H1 (cell line): ENCODE measurements around the gene SPACA5B.

Source experiments
- CHD1 ChIP-seq: IDR thresholded peaks from 2 replicates; pipeline ENCODE4 v1.6.1; 2012; ENCODE audit warnings: low read depth, low read length, improper control_type of control experiment
- CREB1 ChIP-seq: IDR thresholded peaks from 2 replicates; pipeline ENCODE4 v1.6.1; 2012; ENCODE audit warnings: inconsistent platforms
- CTCF ChIP-seq, 3 experiments: IDR thresholded peaks; 1 replicate in 2 of 3; 2 replicates in 1 of 3; pipeline versions ENCODE4 v1.5.1 to v1.6.1; 2011; ENCODE audit warnings: low read length in 3 of 3, mild to moderate bottlenecking in 3 of 3, inconsistent platforms in 2 of 3, low read depth in 1 of 3, moderate library complexity in 1 of 3; ENCODE audit not compliant: insufficient read depth in 1 of 3; ENCODE audit errors: control extremely low read depth in 1 of 3
- GTF2F1 ChIP-seq: IDR thresholded peaks from 2 replicates; pipeline ENCODE4 v1.6.1; 2012; ENCODE audit warnings: low read depth, low read length, improper control_type of control experiment, borderline replicate concordance
- POLR2AphosphoS5 ChIP-seq: IDR thresholded peaks from 2 replicates; pipeline ENCODE4 v1.6.1; 2011; ENCODE audit warnings: low read depth, low read length
- RAD21 ChIP-seq, 2 experiments: IDR thresholded peaks in 1 of 2; conservative IDR thresholded peaks in 1 of 2; 2 replicates each; pipeline ENCODE4 v1.6.1; 2011; ENCODE audit warnings: low read depth in 2 of 2, low read length in 2 of 2, improper control_type of control experiment in 1 of 2, inconsistent platforms in 1 of 2, mild to moderate bottlenecking in 1 of 2, moderate library complexity in 1 of 2
- USF2 ChIP-seq: IDR thresholded peaks from 2 replicates; pipeline ENCODE4 v1.6.1; 2011; ENCODE audit warnings: low read length, improper control_type of control experiment
- YY1 ChIP-seq: IDR thresholded peaks from 2 replicates; pipeline ENCODE4 v1.6.1; 2011; ENCODE audit warnings: low read depth, mild to moderate bottlenecking, low read length
- ZNF274 ChIP-seq: IDR thresholded peaks from 2 replicates; pipeline ENCODE4 v1.7.0; 2012; ENCODE audit warnings: low read length, borderline replicate concordance; ENCODE audit errors: extremely low read depth

DNA sequence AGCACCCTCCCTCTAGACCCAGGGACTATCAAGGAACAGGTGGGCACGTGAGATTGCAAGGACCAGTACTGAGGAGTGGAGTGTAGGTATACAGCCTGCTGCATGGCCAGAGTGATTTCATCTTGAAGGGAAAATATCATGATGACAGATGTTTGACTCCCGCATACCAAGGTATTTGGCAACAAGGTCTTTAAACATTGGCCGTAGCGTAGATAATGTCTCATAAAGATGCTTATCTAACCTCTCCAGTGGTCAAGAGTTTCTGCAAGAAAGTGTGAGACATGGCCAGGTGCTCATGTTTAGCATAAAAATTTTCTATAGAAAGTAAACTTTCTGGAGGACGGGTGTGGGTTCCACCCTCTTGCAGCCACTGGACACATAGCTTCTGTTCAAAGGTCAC is 40.3 kb upstream of the SPACA5B start:
- TF ChIP-seq CTCF (IDR thresholded peaks at IDR 0.05; ENCODE audit: control extremely low read depth in 1 of 3, insufficient read depth in 1 of 3, low read depth in 1 of 3, low read length in 3 of 3), result no peak
- TF ChIP-seq USF2, result no peak
- no peak for TF ChIP-seq POLR2AphosphoS5
- TF ChIP-seq ZNF274, result no peak
- no peak for TF ChIP-seq GTF2F1
- TF ChIP-seq CHD1, result no peak
- no peak for TF ChIP-seq CREB1
- no peak for TF ChIP-seq RAD21 (IDR thresholded peaks at IDR 0.05 in 1 of 2, conservative IDR thresholded peaks at IDR 0.05 in 1 of 2; ENCODE audit: low read depth in 2 of 2, low read length in 2 of 2)
- TF ChIP-seq YY1, result no peak
